GM19099 (cell line): Measurements from ENCODE around the gene SCN4A.
"Not testable (repeated sequence)": the region's sequence is repeated elsewhere in the genome, so short reads cannot be mapped to it uniquely, and the experiment has no call there.

ENCODE experiments used
- POLR2A ChIP-seq: IDR thresholded peaks from 3 replicates; pipeline ENCODE4 v1.6.1; 2011; ENCODE audit warnings: low read depth; ENCODE audit not compliant: insufficient read length; ENCODE audit errors: extremely low read depth

SCN4A gene

DNA sequence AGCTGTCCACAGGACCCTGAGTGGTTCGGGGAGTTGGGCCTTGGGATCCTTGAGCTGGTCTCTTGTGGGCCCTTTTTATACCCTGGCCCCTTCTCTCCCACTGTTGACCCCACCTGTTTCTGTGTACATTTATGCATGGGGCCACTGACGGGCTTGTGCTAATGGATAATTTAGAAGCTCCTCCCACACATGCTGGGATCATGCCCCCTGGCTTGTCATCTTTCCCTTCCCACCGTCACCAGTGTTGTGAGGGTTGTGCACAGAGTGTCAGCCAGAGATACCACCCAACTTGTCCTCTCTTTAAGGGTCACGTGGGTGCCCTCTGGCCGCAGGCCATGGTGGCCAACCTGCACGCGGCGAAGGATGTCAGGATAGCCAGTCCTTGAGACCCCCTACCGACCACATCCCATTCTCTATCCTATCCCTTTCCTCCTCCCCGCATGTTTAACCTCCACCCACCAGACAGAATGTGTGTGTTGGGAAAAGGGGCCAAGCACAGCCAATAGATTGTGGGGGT is 53.9 kb downstream of the SCN4A start, which contains the start of gene GH1:
GH1 (minus strand) TSS at position 51 of the 517 bp plus-strand sequence. CDS start 63 bp downstream, outside the sequence.
- not testable (repeated sequence) for TF ChIP-seq POLR2A

DNA sequence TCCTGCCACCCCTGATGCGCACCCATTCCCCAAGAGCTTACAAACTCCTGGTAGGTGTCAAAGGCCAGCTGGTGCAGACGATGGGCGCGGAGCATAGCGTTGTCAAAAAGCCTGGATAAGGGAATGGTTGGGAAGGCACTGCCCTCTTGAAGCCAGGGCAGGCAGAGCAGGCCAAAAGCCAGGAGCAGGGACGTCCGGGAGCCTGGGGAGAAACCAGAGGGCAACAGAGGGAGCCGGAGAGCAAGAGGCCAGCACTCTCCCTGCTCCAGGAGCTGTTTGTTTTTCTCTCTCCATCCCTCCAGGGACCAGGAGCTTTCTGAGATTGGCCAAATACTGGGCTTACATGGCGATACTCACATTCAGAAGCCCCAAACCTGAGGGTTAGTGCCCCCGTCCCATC is 54.4 kb downstream of the SCN4A start:
- no peak for TF ChIP-seq POLR2A

DNA sequence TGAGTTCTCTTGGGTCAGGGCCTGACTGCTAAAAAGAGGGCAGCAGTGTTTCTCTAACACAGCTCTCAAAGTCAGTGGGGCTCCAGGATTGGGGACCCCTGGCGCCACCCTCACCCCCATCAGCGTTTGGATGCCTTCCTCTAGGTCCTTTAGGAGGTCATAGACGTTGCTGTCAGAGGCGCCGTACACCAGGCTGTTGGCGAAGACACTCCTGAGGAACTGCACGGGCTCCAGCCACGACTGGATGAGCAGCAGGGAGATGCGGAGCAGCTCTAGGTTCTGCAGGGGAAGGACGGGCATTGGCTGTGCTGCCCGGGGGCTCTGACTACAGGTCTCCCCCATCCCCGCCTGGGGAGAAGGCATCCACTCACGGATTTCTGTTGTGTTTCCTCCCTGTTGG is 55.1 kb downstream of the SCN4A start:
- no peak for TF ChIP-seq POLR2A

DNA sequence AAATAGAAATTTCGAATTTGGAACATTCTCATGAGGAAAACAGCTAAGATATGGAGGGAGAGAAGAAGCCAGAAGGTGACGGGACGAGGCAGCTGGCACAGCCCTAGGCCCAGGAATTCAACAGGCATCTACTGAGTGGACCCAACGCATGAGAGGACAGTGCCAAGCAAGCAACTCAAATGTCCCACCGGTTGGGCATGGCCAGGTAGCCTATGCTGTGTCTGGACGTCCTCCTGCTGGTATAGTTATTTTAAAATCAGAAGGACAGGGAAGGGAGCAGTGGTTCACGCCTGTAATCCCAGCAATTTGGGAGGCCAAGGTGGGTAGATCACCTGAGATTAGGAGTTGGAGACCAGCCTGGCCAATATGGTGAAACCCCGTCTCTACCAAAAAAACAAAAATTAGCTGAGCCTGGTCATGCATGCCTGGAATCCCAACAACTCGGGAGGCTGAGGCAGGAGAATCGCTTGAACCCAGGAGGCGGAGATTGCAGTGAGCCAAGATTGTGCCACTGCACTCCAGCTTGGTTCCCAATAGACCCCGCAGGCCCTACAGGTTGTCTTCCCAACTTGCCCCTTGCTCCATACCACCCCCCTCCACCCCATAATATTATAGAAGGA is 56.0 kb downstream of the SCN4A start:
- no peak for TF ChIP-seq POLR2A

DNA sequence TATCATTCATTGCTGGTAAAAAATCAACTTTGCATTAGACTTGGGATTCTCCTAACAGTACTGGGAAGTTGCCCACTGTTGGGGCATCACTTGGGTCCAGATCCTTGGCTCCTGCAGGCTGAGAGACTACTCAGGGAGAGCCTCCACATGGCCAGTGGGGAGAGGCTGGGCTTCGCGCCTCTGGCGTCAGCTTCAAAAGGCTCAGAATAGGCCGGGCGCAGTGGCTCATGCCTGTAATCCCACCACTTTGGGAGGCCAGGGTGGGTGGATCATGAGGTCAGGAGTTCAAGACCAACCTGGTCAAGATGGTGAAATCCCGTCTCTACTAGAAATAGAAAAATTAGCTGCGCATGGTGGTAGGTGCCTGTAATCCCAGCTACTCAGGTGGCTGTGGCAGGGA is 58.2 kb downstream of the SCN4A start:
- TF ChIP-seq POLR2A: no peak

DNA sequence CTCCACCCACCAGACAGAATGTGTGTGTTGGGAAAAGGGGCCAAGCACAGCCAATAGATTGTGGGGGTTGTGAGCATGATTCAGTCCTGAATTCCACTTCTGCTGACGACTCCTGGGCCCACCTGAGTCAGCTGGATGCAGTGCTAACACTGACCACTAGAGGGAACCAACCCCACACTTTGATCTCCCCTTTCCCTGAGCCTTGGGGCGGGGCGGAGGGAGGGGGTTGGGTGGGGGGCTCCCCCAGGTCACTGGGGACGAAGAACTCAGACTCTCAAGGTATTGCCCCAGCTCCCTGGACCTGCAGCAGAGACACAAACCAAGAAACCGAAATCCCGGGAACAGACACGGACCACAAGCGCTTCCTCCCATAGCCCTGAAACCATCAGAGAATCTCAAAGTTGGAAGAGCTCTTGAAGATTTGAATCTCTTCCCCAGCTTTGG is 61.0 kb downstream of the SCN4A start:
- TF ChIP-seq POLR2A: no peak

DNA sequence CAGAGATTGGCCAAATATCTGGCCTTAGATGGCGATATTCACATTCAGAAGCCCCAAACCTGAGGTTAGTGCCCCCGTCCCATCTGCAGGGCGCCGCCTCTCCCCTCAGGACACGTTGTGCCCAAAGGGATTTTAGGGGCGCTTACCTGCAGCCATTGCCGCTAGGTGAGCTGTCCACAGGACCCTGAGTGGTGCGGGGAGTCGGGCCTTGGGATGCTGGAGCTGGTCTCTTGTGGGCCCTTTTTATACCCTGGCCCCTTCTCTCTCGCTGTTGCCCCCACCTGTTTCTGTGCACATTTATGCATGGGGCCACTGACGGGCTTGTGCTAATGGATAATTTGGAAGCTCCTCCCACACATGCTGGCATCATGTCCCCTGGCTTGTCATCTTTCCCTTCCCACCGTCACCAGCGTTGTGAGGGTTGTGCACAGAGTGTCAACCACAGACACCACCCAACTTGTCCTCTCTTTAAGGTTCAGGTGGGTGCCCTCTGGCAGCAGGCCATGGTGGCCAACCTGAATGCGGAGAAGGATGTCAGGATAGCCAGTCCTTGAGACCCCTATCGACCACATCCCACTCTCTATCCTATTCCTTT is 61.6 kb downstream of the SCN4A start, which contains the start of gene CSHL1:
CSHL1 (minus strand) TSS at position 218 of the 595 bp plus-strand sequence; CDS start at position 156, 62 bp downstream.
- TF ChIP-seq POLR2A: no peak

DNA sequence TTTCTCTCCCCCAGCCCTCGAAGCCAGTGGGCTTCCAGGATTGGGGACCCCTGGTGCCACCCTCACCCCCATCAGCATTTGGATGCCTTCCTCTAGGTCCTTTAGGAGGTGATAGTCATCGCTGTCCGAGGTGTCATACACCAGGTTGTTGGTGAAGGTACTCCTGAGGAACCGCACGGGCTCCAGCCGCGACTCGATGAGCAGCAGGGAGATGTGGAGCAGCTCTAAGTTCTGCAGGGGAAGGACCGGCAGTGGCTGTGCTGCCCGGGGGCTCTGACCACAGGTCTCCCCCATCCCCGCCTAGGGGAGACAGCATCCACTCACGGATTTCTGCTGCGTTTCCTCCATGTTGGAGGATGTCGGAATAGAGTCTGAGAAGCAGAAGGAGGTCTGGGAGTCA is 62.6 kb downstream of the SCN4A start:
- TF ChIP-seq POLR2A: no peak

DNA sequence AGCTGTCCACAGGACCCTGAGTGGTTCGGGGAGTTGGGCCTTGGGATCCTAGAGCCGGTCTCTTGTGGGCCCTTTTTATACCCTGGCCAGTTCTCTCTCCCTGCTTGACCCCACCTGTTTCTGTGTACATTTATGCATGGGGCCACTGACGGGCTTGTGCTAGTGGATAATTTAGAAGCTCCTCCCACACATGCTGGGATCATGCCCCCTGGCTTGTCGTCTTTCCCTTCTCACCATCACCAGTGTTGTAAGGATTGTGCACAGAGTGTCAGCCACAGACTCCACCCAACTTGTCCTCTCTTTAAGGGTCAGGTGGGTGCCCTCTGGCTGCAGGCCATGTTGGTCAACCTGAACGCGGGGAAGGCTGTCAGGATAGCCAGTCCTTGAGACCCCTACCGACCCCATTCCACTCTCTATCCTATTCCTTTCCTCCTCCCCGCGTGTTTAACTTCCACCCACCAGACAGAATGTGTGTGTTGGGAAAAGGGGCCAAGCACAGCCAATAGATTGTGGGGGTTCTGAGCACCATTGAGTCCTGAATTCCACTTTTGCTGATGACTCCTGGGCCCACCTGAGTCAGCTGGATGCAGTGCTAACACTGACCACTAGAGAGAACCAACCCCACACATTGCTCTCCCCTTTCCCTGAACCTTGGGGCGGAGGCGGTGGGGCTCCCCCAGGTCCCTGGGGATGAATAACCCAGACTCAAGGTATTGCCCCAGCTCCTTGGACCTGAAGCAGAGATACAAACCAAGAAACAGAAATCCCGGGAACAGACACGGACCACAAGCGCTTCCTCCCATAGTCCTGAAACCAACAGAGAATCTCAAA is 76.0 kb downstream of the SCN4A start, which contains the start of gene CSH1:
CSH1 (minus strand) TSS at position 51 of the 831 bp plus-strand sequence. CDS start 63 bp downstream, outside the sequence.
- not testable (repeated sequence) for TF ChIP-seq POLR2A
